ENCODE measurements around the gene WDR35. TPM values are rescaled to one million over a fixed set of nuclear protein-coding genes. Genes with fewer than 3 reads are reported as not detected.

The WDR35 gene
- total RNA-seq, 1 experiment from 2014 or later: 29.4 TPM

- BruUV-seq (replicated peaks): no TSS peak
- POLR2A ChIA-PET (ENCODE audit: low non-redundant PET): no interaction called here
- intact Hi-C loops (cut with micrococcal nuclease; ENCODE audit: unreplicated experiment): no loop called here
These were observed 35.3 kb upstream of the WDR35 start for GRCh38 chr2:20025065-20025786.

GRCh38 chr2:20023688-20024087 lies 33.8 kb upstream of the WDR35 start:
- no peaks in the 10 kb centered on the region for H3K27me3 ChIP-seq (replicated peaks; ENCODE audit: insufficient read depth, low read depth, low read length, poor library complexity)
- no peak overlapping the region for H3K4me3 ChIP-seq (ENCODE audit: low read depth, low read length, poor library complexity, severe bottlenecking)
- no peak for TF ChIP-seq EZH2 (IDR thresholded peaks at IDR 0.05; ENCODE audit: borderline replicate concordance, low read depth, low read length, poor library complexity, severe bottlenecking)
- TF ChIP-seq CTCF (conservative IDR thresholded peaks at IDR 0.05; ENCODE audit: low read depth, low read length): no peak
- CTCF ChIA-PET: no interaction called here
- no TSS peak for BruUV-seq (replicated peaks)
- H3K27ac ChIP-seq (ENCODE audit: low read depth, low read length, poor library complexity, severe bottlenecking): no peak overlapping the region
- peaks cover 16% of the 10 kb centered on the region for H3K9me3 ChIP-seq (ENCODE audit: low read depth, low read length, poor library complexity, severe bottlenecking)
- peaks cover 11% of the 10 kb centered on the region for H3K36me3 ChIP-seq (ENCODE audit: insufficient read depth, low read length, poor library complexity, severe bottlenecking)
- peaks cover 9% of the 10 kb centered on the region for H3K4me1 ChIP-seq (ENCODE audit: insufficient read depth, low read length, poor library complexity, severe bottlenecking)
- POLR2A ChIA-PET (ENCODE audit: low non-redundant PET): no interaction called here
- intact Hi-C loops (cut with micrococcal nuclease; ENCODE audit: unreplicated experiment): no loop called here
- no peak for DNase-seq (ENCODE audit: low spot score)

More at GRCh38 chr2:20025065-20025786, 35.3 kb upstream of the WDR35 start:
- H3K9me3 ChIP-seq (ENCODE audit: low read depth, low read length, poor library complexity, severe bottlenecking): peaks cover 27% of the 10 kb centered on the region
- CTCF ChIA-PET: interaction anchor here (0.7 kb wide), 1 partner anchor 26 kb away, joined by 3 read pairs; the partner anchor contains the start of gene LAPTM4A
- H3K27ac ChIP-seq (ENCODE audit: low read depth, low read length, poor library complexity, severe bottlenecking): peak overlapping the region; percentile 51
- peak; percentile 70 for DNase-seq (ENCODE audit: low spot score)
- peaks cover 9% of the 10 kb centered on the region for H3K4me1 ChIP-seq (ENCODE audit: insufficient read depth, low read length, poor library complexity, severe bottlenecking)
- TF ChIP-seq CTCF (conservative IDR thresholded peaks at IDR 0.05; ENCODE audit: low read depth, low read length): no peak
- no peaks in the 10 kb centered on the region for H3K27me3 ChIP-seq (replicated peaks; ENCODE audit: insufficient read depth, low read depth, low read length, poor library complexity)
- H3K4me3 ChIP-seq (ENCODE audit: low read depth, low read length, poor library complexity, severe bottlenecking): no peak overlapping the region
- peaks cover 26% of the 10 kb centered on the region for H3K36me3 ChIP-seq (ENCODE audit: insufficient read depth, low read length, poor library complexity, severe bottlenecking)

GRCh38 chr2:20021405-20022009 lies 31.6 kb upstream of the WDR35 start:
- Histone ChIP-seq H3K36me3 (ENCODE audit: insufficient read depth, low read length, poor library complexity, severe bottlenecking) (no peaks in the 10 kb centered on the region), H3K27ac (ENCODE audit: low read depth, low read length, poor library complexity, severe bottlenecking) (no peak overlapping the region), H3K4me1 (ENCODE audit: insufficient read depth, low read length, poor library complexity, severe bottlenecking) (peaks cover 6% of the 10 kb centered on the region), H3K9me3 (ENCODE audit: low read depth, low read length, poor library complexity, severe bottlenecking) (peaks cover 16% of the 10 kb centered on the region), H3K27me3 (replicated peaks; ENCODE audit: insufficient read depth, low read depth, low read length, poor library complexity) (no peaks in the 10 kb centered on the region), H3K4me3 (ENCODE audit: low read depth, low read length, poor library complexity, severe bottlenecking) (no peak overlapping the region)
- no TSS peak for BruUV-seq (replicated peaks)
- ChIA-PET CTCF (no interaction called here), POLR2A (ENCODE audit: low non-redundant PET) (no interaction called here)
- intact Hi-C loops (cut with micrococcal nuclease; ENCODE audit: unreplicated experiment): no loop called here
- TF ChIP-seq CTCF (conservative IDR thresholded peaks at IDR 0.05; ENCODE audit: low read depth, low read length): no peak
- no peak for TF ChIP-seq EZH2 (IDR thresholded peaks at IDR 0.05; ENCODE audit: borderline replicate concordance, low read depth, low read length, poor library complexity, severe bottlenecking)
- no peak for DNase-seq (ENCODE audit: low spot score)

Measured in A673 (cell line).